Activated T-cell treated with anti-CD3 and anti-CD28 coated beads for 1 hour (primary cell): ENCODE measurements around the gene CACNA2D4.

ENCODE experiments used
- DNase-seq: peaks from one replicate; pipeline ENCODE4 v3.0.0-alpha.2; 2020; ENCODE audit warnings: low read depth

The CACNA2D4 gene

DNA sequence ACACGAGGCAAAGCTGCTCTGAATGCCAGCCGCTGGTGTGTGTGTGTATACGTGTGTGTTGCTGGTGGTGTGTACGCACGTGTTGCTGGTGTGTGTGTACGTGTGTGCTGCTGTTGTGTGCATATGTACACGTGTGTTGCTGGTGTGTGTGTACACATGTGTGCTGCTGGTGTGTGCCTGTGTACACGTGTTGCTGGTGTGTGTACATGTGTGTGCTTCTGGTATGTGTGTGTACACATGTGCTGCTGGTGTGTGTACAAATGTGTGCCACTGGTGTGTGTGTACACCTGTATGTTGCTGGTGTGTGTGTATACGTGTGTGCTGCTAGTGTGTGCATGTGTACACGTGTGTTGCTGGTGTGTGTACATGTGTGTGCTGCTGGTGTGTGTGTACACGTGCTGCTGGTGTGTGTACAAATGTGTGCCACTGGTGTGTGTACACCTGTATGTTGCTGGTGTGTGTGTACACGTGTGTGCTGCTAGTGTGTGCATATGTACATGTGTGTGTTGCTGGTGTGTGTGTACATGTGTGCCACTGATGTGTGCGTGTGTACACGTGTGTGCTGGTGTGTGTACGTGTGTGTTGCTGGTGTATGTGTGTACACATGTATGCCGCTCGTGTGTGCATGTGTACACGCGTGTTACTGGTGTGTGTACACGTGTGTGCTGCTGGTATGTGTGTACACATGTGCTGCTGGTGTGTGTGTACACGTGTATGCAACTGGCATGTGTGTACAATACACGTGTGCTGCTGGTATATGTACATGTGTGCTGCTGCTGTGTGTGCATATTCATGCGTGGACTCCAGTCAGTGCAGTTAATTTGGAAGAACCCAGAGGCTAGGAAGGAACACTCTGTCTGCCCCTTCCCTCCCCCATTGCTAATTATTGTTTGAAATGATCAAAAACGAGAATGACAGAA, 47.2 kb downstream of the CACNA2D4 start:
- no peak for DNase-seq

DNA sequence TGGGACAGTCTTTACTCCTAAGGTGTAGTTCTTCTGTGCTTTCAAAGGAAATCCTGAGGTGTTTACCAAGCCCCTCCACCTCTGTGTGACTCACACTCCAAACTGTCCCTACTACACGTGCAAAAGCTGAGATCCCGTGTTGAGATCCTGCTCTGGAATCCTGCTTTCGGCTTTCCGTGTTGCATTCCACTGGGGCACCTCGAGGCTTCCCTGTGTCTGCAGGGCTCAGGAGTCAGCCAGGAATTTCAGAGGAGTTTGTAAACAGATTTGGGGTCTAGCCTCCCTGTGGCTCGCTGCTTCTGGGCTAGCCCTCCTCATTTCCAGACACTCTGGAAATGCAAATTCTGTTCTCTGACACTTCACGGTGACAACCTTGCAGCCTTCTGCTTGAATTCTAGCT, 48.4 kb downstream of the CACNA2D4 start:
- no peak for DNase-seq

DNA sequence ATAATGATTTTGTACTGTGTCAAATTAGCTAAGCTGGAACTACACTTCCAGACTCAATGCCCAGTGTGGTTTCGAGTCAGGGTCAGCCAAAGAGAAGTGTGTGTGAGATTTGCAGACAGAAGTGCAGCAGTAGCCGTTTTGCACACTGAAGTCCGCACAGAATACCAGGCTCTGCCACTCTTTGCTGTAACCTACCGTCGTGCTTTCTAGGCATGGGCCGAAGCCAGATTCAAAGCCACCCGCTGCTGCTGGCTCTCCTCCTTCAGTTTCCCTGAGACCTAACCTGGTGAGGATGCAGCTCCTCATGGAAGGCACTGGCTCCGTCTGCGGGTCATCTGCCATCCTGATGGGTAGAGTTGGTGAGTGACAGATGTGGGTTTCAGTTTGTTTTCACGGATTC, 49.3 kb downstream of the CACNA2D4 start:
- no peak for DNase-seq

DNA sequence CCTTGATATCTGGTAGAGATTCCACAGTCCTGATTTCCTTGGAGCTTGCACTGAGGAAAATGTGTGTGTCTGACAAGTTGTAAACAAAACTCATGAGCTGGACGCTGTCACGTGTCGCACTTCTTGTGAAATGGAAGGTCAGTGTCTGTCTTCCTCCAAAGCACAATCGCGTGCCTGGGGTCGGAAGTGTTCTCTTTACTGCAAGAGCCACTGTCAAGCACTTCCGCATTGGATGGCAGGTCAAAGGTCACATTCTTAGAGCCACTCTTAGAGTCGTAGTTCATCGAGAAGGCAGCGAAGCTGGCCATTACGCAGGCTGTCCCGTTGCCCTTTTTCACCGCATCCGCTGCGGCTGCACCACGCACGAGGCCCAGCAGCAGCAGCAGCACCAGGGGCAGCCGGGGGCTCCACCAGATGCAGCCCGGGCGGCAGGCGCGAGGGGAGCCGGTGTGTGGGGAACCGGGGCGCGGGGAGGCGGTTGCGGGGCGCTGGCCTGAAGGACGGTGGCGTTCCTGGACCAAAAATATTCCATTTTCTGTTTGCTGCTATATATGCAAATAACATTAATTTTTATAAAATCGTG, 53.1 kb downstream of the CACNA2D4 start:
- DNase-seq: no peak

DNA sequence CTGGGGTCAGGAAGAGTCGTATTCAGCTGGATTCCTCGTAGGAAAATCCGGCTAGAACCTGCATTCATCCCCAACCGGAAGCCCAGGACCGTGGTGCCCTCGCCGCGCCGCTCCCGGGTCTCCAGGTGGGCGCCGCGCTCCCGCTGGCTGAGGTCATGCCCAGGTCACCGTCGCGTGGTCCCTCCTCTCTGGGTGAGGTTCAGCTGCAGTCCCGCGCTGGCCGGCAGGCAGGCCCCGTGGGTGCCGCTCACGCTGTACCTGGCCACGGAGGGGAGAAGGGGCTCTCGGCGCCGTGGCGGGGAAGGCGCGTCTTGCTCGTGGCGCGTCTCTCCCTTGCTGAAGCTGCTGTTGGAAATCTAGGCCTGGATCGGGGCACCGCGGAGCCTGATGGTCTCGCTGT, 53.6 kb downstream of the CACNA2D4 start:
- no peak for DNase-seq

DNA sequence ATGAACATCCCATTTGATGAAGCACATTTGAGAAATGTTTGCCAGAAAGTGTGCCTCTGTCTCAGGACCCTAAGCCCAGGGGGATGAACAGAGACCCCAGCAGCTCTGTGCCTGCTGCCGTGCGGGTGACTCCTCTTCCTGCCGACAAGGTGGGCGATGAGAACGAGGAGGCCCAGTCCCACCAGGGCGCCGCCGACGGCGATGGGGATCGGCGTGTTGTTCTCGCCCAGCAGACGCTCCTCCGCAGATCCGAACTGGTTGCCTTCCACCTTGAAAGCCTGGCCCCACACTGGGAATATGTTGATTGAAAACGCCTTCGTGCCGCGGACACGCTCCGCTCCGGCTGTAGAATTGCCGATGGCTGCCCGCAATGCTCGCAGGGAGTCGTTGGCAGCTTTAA, 54.0 kb downstream of the CACNA2D4 start:
- no peak for DNase-seq

DNA sequence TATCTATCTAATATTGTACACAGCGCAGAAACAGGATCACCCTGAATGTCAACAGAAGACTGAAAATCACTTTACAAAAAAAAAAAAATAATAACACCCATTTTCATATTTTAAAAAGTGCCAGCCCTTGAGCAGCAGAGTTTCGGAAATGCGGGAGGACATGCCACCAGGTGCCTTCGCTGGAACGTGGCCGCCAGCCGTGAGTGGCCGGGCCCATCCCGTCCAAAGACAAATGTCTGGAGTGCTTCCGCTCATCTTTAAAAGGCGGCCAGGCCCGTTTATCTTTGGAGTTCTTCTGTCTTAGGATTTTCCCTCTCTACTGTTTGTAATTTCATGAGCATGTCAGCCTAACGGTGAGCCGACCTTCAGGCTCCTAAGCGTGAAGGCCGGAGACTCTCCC, 54.6 kb downstream of the CACNA2D4 start:
- DNase-seq: no peak

DNA sequence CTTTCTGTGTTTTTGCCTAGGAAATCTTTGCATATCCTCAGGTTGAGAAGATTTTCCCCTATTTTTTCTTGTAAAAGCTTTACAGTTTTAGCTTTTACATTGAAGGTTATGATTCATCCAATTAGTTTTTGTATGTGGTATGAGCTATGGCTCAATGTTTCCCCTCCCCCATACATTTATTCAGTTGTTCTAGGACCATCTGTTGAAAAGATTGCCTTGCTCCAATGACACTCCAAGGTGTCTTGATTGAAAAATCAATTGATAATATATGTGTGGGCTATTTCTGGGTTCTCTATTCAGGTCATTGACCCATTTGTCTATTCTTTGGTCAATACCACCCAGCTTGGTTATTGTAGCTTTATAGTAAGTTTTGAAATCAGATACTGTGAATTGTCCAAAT, 55.5 kb downstream of the CACNA2D4 start:
- no peak for DNase-seq

DNA sequence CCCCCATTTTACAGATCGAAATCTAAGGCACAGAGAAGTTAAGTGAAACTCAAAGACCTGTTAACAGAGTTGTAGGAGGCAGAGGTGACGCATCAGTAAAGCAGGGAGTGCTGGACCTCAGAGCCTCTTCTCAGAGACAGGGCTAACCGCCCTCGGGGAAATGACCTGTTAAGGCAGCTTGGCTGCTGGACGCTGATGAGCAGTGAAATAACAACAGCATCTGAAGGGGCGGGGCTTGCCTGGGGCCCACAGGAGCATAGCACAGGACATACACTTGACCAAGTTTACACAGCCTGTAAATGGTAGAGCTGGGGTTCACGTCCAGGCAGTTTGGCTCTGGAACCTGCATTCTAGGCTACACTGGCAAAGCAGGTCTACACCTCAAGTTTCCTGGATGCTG, 58.8 kb downstream of the CACNA2D4 start:
- DNase-seq: no peak

DNA sequence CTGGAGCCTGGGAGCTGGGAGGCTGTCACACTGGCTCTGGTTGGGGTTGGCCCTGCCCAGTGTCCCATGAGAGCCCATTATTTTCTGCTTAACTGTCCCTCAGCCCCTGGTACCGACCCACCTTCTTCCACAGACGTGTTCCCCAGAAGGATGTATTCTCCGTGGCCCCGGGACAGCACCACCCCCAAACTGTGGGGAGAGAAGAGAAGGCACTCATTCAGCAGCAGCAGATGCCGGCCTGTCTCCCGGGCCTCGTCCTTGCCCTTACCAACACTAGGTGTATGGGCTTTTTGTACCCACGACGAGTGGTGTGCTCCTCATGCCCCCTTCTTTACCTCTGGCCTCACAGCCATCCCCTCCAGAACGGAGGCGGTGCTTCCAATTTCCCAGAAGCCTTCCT, 60.0 kb downstream of the CACNA2D4 start:
- no peak for DNase-seq

DNA sequence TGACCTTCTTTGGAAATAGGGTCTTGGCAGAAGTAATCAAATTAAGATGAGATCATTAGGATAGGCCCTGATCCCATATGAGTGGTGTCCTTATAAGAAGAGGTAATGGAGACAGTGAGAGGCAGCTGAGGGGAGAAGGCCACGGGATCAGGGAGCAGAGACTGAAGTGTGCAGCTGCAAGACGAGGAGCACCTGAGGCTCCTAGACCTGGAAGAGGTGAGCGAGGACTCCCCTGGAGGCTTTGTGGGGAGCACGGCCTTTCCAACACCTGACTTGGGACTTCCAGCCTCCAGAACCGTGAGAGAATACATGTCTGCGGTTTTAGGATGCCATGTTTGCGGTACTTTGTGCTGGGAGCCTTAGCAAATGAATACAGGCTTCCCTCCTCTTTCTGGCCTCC, 60.6 kb downstream of the CACNA2D4 start:
- no peak for DNase-seq

DNA sequence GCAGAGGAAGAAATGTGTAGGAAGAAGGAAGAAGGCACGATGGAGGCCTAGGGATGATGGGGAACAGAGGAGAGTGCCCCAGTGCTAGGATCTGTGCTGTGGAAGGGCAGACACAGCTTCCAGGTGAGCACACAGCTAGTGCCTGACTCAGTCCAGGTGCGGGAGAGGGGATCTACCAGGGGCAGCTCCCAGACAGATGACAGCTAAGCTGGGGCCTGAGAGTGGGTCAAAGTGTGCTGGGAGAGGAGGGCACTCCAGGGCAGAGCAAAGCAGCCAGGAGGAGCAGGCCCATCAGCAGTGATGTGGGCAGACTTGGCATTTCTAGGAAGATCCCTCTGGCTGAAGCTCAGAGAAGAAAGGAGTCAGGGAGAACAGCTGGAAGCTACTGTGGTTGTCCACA, 61.4 kb downstream of the CACNA2D4 start:
- DNase-seq: no peak

DNA sequence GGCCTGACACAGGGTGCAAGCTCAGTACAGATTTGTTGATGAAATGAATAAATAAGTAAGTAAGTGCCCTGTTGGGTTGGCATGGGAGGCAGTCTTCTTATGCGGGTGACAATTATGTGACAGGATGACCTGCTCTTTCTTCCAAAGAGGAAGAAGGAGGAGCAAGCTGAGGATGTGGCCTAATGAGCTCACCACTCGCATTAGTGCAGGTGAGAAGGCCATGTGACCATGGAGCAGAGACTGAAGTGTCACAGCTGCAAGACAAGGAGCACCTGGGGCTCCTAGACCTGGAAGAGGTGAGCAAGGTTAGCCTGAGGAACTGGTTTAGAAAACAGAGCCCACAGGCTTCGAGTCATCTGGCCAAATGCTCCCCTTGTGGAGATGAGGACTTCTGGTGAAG, 63.2 kb downstream of the CACNA2D4 start:
- no peak for DNase-seq

DNA sequence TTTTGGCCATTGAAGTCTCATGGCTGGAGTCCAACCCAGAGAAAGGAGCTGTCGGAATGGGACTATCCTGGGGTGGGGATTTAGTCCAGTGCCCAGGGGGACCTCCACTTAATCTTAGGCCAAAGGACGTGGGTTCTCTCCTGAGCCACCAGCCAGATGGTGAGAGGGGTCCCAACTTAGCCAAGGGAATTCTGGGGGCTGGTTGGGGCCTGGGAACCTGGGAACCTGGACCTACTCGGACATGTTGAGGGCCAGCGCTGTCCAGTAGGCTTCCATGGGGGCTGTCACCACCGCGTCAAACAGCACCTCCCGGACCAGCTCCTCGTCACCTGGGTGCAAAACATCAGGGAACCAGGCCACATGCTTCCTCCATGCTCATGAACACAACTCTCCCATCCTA, 64.7 kb downstream of the CACNA2D4 start:
- no peak for DNase-seq

DNA sequence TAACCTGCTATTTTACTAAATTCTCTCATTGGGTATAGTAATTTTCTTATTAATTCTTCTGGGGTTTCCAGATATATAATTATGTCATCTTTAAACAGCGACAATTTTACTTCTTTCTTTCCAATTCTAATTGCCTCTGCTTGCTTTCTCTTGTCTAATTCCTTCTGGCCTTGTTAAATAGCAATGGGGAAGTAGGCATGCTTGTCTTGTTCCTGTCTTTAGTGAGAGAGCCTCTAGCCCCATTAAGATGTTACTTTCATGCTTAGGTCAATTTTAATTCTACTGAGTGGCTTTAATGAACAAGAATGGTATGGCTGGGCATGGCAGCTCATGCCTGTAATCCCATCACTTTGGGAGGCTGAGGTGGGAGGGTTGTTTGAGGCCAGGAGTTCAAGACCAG, 66.4 kb downstream of the CACNA2D4 start:
- DNase-seq: no peak

DNA sequence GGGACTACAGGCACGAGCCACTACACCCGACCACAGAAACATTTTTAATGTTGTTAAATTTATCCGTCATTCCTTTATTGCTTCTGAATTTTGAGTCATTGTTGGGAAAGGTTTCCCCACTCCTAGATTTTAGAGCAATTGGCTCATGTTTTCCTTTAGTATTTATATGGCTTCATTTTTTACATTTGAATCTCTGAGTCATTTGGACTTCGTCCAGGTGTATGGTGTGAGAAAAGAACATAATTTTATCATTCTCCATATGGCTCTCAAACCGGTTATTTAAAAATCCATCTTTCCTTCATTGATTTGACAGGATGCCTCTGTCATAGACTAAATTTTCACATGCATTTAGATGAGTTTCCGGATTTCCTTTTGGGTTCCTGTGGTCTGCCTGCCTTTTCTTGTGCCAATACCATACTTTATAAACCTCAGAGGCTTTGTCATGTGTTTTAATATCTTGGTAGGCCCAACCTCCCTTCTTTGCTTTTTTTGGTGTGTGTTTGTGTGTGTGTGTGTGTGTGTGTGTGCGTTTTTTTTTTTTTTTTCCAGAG, 67.2 kb downstream of the CACNA2D4 start:
- DNase-seq: no peak

DNA sequence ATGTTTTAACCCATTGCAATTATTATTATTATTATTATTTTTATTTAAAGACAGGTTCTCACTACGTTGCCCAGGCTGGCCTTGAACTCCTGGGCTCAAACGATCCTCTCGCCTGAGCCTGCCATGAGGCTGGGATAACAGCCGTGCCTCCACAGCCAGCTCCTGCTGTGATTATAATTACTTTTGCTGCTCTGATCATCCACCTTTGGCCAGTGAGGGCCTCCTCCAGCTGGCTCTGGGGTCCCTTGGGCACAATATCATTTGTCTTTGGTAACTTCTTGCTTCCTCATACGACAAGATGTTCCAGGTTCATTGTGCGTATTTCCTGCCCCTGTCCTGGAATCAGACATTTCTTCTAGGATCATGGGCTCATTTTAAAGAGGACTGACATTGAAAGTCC, 69.7 kb downstream of the CACNA2D4 start:
- DNase-seq: no peak

DNA sequence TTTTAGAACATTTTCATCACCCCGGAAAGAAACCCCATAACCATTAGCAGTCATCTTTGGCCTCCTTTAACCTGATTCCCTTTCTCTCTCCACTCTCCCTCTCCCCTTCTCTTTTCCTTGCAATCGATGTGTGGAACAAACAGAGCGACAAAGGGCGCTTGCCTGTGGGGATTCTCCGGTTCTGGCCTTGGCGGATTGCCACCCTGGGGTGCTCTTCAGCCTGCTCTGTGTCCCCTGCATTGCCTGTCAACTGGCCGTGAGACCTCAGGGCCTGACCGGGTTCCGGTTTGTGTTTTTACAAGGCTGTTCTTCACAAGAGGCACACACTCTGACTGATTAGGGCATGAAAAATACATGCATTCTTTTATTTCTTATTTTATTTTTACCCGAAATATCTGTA, 70.3 kb downstream of the CACNA2D4 start:
- no peak for DNase-seq

DNA sequence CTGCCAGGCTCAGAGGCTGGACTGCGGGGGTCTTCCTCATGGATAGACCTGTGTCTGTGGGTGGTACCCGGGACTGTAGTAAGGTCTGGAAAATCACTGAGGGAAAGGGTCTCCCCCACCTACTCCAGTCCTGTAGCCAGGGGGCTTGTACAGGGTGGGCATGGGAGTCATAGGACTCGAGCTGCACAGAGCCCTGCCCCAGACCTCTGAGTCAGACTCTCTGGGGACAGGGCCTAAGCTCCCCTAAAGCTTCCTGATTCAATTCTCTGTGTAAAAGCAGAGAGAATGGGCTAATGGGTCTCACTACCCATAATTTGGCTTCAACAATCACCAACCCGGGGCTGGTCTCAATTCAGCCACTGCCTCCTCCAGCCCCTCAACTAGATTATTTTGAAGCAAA, 71.0 kb downstream of the CACNA2D4 start:
- no peak for DNase-seq

DNA sequence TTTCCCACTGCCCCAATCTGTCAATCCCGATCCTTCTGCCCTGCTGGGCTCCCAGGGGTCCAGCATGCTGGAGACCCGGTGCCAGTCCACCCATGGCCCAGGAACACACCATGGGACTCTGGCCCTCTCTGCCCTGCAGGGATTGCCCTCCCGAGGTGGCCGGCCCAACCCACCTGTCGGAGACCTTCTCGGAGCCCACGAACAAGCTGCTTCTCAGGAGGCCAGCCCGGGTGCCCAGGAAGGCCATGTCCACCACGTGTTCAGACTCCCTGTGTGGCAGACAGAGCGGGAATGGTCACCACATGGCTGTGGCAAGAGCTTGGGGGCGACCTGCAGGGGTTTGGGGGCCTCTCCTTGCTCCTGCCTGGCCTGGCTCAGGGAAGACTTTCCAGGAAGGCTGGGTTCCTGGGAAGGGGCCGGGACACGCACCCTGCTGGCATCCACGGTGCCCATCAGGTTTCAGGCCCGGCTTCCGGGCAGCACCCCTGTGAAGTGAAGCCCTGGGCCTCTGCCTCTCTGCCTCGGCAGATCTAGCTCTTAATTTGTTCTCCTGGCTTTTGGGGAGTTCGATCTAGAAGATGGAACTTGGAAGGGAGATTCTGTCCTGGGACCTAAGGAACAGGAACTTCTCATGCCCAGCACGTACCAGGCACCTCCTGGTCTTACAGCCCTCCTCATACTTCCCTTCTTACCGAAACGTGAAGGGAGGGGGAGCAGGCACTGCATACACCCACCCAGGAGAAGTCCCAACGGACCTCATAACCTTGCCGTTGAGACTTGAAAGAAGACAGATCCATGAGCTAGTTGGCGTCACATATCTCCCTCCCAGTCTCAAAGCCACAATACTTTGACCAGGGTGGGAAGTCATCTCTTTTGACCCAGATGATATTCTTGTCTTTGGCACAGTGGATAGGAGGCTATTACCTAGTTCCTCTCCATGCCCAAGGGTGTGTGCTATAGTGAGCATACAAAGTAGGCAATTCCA, 71.7 kb downstream of the CACNA2D4 start:
- DNase-seq: no peak

DNA sequence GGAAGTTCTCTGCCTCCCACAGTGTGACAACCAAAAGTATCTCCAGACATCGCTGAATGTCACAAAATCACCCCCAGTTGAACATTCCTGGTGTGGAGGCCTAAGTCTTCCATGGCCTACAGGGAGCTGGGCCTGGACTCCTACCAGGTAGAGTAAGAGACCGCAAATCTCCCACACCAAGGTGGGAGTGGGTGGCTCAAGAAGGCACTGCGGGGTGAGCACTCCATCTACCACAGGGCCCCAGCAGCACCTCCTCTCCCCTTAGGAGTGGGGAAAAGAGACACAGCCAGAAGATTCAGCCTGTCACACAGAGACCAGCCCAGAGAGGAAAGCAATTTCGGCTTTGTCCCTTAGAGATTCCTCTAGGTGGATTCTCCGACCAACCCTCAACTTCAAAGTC, 72.6 kb downstream of the CACNA2D4 start:
- DNase-seq: no peak

DNA sequence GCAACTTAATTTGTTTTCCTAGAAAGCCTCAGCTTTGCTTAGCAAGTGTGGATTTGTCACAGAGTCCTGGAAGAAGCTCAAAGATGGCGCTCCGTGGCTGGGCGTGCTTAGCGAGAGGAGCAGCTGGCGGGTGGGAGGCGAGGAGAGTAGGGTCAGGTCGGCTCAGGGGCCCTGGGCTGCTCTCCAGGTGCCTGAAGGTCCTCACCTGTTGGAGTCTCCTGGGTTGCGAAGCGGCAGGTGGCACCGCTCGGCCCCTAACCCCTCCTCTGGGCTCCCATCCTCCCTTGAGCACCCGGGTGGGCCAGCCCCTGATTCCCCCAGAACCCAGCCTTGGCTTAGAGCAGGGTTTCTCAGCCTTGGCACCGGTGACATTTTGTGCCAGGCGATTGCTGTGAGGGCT, 73.0 kb downstream of the CACNA2D4 start:
- no peak for DNase-seq
